ENCODE results near the gene CA6.
"Not testable (repeated sequence)": the region's sequence is repeated elsewhere in the genome, so short reads cannot be mapped to it uniquely, and the experiment has no call there.

Gene CA6

DNA sequence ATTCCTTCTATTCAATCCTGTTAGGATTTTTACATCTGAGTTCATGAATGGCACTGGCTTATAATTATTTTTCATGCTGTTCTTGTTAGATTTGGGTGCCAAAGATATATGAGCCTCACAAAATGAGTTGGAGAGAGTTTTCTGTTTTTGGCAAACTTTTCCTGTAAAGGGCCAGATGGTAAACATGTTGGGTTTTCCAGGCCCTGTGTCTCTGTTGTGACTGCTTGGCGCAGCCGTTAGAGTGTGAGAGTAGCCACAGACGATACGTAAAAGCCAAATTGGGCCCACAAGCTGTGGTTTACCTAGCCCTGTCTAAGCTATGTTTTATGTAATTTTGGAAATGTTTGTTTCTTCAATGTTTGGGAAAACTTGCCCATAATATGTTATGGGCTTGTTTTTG is 15.6 kb upstream of the CA6 start:
- no peak for DNase-seq

DNA sequence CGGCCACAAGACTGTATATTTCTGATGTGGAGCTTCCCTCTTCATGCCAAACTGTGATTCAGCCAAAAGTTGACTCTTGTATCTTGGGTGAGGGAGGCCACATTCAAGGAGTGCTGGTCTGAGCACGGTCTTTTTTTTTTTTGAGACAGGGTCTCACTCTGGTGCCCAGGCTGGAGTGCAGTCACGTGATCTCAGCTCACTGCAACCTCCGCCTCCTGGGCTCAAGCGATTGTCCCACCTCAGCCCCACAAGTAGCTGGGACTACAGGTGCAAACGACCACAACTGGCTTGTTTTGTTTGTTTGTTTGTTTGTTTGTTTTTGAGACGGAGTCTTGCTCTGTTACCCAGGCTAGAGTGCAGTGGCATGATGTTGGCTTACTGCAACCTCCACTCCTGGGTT is 8.6 kb upstream of the CA6 start:
- DNase-seq = not testable (repeated sequence)

DNA sequence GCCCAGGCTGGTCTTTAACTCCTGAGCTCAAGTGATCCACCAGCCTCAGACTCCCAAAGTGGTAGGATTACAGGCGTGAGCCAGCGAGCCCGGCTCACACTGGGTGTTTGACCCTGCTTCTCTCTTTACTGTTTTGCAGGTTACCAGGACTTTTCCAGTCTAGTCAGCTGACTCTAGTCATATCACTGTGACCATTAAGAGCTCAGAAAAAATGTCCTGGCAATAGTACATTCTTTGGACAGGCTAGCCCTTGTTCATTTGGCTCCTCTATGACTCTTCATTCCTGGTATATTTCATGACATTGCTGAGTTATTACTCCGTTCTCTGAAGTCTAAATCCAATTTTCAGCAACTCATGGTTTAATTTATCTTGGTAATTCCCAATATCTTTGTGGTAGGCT is 8.0 kb upstream of the CA6 start:
- DNase-seq = no peak

DNA sequence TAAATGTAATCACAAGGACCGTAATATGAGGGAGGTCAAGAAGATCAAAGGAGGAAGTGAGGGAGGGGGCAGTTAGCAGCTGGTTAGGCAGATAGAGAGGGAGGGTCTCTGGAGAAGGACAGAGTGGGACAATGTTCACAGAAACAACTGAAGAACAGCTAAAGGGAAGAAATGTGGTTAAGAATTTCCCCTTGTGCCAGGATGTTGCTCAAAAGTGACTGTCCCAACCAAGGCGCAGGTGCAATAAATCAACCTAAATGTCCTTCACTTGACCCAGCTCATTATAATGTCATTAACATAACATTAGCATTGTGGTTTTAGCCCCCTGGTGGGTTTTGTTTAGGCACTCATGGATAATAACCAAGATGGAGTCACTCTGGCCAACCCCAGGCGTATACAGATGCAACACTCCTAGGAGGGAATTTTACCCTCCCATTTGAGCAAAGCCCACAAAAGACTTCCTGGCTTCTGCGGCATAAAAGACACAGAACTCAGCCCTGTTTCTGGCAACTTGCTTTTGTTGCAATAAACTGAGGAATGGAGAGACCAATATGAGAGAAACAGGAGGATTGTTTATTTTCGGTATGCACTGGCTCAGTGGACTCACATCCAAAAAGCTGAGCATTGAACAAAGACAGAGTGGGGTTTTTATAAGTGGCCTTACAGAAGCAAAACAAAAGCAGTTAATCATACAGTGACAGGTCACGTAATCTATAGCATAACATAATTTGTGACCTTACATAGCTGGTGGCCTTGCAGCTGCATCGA is 7.3 kb upstream of the CA6 start:
- DNase-seq = no peak

DNA sequence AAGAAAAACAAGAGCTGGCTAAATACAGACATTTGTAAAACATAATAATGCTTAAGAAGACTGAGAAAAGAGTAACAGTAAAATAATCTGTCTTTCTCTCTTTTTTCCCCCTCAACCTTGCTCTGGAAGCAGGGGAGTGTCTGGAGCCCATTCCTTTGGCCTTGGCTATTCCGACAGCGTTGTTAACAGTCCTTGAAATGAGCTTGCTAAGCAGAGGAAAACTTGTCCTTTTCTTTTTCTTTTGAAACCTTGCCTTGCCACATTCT is 6.7 kb upstream of the CA6 start:
- no peak for DNase-seq

DNA sequence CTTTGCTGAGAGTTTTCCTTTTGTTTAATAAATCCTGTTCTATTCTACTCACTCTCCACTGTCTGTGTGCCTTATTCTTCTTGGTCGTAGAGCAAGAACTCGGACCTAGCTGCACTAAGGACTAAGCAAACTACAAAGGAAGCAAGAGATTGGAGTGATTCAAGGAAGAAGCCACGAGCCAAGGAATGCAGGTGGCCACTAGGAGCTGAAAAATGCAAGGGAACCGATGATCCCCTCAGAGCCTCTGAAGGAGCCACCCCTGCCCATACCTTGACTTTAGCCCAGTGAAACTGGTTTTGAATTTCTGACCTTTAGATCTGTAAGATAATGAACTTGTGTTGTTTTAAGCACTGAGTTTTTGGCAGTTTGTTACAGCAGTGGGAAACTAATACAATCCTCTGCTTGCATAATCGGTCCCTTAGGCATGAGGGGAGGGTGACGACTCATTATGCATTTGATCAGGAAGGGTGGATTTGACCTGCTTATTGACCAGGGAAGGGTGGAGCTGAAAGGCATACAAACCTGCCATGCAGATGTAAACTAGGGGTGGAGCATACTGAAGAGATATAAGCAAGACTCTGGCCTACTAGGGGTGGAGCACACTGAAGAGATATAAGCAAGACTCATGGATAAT is 6.2 kb upstream of the CA6 start:
- DNase-seq = no peak

DNA sequence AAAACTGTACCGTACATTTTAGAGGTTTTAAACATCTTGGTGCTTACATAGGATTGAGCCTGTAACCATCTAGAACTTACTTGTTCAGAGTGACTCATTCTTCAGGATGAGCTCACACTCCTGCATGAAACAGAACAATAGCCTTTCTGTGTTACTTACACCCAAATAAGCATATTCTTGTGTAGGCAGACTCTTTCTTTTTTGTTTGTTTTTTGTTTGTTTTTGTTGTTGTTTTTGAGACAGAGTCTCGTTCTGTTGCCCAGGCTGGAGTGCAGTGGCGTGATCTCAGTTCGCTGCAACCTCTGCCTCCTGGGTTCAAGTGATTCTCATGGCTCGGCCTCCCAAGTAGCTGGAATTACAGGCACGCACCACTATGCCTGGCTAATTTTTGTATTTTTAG is 3.8 kb upstream of the CA6 start:
- DNase-seq = no peak

DNA sequence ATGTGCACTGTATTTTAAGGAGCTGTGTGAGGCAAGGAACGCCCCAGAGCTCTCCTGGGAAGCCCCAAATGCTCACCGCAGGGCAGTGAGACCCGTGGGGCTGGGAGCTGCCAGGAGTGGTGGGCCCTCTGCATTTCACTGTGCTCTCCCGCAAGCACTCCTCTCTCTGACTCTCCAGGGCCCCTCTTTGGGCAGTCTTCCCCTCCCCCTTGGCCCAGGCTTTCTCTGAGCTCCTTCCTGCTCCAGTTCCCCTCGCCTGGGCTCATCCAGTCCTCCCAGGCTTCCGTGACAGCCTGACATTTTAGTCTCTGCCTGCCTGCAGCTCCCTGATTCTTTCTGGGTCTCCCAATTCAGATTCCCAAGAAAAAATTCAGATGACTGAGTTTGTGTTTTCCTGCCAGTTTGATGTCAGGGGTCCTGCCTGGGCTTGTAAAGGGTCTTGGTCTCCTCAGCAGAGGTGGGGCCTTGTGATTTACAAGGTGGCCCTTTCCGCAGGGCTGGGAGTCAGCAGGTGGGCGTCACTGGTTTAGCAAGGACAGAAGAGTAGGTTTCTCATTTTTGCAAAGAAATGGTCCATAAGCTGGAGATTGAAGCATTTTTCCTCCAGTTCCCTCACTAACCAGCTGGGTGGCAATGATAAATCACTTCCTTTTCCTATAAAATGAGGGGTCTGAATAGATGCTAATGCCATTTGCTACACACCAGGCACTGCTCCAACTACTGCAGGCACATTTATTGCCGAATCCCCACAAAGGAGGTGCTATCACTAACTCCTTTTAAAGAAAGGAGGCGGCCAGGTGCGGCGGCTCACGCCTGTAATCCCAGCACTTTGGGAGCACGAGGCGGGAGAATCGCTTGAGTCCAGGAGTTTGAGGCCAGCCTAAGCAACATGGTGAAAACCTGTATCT is 1.9 kb upstream of the CA6 start:
- DNase-seq = no peak

DNA sequence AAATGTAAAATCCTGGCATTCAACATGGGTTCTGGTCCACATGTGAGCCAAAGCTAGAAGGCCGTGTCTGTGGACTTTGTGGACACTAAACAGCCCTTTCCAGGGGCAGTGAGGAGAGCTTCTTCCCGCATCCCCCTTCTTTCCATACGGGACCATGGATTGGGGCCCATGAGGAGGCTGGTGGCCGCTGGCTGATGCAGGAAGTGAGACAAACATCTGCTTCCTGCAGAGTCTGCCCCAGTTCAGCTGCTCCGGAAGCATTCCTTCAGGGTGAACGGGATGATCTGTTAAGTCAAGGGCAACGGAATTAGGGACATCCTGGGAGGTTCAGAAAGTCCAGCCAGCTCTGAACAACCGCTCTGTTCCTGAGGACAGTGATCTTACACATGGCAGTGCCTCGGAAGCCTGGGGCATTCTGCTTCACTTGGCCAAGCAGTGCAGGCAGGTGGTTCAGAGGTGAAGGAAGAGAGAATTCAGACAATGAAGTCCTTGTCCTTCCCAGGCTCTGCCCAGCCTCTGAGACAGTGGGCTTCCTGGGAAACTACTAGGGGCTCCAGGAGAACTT is 1.5 kb downstream of the CA6 start:
- no peak for DNase-seq

DNA sequence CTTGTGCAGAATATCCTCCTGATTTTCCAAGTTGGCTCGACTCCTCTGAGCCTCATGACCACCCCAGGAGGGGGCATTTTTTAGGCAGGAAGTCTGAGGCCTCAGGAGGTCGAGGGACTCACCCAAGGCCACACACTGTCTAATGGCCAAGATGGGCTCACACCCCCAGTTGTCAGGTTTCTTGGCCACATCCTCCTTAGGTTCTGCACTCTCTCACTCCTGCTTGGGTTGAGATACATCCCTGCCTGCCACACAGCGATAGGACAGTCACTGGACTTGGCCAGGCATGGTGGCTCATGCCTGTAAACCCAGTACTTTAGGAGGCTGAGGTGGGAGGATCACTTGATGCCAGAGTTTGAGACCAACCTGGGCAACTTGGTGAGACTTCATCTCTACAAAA is 4.6 kb downstream of the CA6 start:
- no peak for DNase-seq

DNA sequence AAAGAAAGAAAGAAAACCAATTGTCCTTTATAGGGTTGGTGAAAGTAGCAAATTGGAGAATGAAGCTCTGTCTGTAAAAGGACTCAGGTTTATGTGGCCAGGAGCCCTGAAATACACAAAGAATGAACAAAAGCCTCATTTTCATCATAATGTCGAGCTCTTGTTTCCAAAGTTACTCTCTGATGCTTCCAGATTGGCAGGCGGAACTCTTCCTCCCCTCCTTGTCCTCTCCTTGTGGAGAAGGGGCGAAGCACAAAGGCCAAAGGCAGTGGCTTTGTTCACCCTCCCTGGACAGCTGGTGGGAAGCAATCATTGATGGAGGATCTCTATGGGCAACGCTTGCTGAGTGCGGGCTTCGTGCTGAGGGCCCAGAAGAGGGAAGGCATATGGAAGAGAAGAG is 5.6 kb downstream of the CA6 start:
- DNase-seq = no peak

DNA sequence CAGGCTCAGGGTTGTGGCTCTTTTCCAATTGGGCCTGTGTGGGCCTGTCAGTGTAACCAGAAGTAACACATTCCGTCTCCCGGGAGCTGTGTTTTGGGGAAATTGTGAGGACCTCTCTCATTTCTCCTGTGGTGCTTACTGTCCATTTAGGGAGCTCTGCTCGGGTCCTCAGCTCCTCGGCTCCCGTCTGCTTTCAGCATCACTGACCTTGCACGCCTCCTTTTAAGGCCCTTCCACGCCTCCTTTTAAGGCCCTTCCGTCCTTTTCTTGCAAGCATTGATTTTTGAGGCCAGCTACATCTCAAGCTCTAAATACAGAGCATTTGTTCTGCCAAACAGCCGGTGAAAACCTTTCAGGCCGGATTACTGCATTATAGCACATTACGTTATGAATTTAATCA is 9.7 kb downstream of the CA6 start:
- no peak for DNase-seq

DNA sequence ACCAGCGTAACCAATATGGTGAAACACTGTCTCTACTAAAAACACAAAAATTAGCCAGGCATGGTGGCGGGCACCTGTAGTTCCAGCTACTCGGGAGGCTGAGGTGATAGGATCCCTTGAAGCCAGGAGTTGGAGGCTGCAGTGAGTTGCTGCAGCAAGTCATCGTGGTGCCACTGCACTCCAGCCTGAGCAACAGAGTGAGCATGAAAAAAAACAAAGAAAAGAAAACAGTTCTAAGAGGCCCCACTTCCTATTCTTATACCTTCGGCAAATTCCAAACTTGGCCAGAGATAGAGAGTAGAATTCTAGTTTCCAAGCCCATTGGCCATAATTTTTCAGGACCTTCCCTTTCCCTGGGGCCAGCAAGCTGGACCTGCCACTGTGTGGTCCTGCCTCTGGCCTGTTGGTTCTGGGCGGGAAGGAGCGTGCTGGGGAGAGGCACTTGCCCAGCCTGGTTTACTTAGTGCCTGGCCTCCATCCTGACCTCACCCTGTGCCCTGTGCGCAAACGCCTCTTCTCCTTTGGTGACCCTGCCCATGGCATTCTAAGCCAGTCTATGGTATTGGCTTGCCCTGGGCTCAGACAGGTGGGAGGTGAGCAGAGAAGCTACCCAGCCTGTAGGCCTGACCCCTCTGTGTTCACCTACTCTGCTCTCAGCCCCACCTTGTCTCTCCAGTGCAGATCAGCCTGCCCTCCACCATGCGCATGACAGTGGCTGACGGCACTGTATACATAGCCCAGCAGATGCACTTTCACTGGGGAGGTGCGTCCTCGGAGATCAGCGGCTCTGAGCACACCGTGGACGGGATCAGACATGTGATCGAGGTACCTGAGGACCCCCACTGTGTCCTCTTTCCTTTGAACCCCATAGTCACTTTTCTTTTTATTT is 11.0 kb downstream of the CA6 start:
- DNase-seq = no peak

DNA sequence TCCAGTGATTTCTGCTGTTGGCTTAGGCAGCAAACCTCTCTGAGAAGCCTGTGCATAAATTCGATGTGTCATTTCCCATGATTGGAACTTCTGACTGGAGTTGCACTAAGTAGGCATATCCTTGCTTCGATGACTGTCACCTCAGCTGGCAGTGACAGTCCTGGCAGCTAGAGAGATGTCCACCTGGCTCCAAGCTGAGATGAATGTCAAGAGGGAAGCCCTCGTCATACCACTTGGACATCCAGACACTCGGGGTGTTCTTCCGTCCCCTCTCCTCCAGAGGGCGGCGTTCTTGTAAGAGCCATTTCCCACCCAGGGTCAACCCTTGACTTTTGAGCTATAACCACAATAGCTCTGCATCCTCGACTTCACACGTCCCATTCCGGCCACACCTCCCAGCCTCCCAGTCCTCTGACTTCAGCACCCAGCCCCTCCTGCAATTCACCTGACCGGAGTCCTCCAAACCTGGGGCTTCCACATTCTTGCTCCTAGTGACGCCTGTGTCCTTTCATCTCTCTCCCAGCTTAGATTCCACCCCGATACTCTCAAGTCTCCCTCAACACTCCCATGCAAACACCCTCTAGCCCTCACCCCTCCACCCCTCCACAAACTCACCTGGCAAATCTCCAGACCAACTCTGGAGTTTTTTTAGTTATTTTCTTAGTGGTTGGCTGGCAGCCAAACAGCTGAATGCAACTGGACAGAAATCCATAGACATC is 17.3 kb downstream of the CA6 start:
- no peak for DNase-seq

DNA sequence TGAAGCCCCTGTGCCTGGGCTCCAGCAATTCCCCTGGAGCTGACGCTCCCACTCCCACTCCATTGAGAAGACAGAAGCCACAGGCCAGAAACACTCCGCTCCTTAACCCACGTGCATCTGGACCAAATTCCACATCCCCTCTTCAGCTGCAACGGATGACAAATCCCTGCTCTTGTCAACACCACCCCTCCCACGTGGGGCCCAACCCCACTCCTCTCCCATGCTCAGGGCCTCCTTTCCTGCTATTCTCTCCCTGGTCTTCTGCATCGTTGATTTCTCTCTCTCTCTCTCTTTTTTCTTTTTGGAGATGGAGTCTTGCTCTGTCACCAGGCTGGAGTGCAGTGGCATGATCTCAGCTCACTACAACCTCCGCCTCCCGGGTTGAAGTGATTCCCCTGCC is 18.3 kb downstream of the CA6 start:
- no peak for DNase-seq

DNA sequence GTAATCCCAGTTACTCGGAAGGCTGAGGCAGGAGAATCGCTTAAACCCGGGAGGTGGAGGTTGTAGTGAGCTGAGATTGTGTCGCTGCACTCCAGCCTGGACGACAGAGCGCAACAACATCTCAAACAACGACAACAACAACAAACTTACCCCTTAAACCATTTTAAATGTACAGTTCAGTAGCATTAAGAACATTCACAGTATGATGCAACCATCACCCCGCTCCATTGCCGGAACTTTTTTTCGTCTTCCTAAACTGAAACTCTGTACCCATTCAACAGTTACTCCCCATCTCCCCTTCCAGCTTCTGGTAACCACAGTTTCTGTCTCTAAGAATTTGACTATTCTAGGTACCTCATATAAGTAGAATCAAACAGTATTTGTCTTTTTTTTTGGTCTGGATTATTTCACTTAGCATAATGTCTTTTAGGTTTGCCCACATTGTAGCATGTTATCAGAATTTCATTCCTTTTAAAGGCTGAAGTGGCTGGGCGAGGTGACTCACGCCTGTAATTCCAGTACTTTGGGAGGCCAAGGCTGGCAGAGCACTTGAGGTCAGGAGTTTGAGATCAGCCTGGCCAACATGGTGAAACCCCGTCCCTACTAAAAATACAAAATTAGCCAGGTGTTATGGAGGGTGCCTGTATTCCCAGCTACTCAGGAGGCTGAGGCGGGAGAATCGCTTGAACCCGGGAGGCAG is 19.6 kb downstream of the CA6 start:
- DNase-seq = no peak

DNA sequence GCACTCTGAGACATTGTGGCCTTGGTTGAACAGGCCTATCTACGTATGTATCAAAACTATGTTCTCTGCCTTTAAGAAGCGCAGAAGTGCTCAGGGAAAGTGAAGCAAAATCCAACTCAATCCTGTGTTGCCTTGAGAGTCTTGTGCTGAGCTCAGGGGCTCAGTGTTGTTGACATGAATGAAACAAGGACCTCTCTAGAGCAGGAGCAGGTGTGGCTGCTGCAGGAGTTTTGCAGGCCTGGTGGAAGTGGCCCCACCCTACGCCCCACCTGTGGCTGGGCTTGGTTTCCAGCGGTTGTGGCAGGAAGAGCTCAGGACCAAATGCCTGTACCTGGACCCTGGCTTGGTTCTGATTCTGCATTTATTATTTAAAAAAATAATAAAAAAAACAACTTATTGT is 20.9 kb downstream of the CA6 start:
- no peak for DNase-seq

DNA sequence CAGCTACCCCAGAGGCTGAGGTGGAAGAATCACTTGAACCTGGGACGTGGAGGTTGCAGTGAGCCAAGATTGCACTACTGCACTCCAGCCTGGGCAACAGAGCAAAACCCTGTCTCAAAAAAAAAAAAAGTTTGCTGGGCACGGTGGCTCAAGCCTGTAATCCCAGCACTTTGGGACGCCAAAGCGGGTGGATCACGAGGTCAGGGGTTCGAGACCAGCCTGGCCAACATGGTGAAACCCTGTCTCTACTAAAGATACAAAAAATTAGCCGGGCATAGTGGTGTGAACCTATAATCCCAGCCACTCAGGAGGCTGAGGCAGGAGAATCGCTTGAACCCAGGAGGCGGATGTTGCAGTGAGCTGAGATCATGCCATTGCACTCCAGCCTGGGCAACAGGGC is 23.2 kb downstream of the CA6 start:
- not testable (repeated sequence) for DNase-seq

DNA sequence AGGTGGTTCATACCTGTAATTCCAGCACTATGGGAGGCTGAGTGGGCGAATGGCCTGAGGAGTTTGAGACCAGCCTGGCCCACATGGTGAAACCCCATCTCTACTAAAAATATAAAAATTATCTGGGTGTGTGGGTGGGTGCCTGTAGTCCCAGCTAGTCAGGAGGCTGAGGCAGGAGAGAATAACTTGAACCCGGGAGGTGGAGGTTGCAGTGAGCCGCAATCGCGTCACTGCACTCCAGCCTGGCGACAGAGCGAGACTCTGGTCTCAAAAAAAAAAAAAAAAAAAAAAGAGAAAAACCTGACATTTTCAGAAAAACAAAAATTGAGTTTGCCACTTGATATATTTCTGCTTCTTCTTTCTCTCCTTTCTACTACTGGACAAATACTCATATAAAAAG is 24.3 kb downstream of the CA6 start:
- DNase-seq = no peak

DNA sequence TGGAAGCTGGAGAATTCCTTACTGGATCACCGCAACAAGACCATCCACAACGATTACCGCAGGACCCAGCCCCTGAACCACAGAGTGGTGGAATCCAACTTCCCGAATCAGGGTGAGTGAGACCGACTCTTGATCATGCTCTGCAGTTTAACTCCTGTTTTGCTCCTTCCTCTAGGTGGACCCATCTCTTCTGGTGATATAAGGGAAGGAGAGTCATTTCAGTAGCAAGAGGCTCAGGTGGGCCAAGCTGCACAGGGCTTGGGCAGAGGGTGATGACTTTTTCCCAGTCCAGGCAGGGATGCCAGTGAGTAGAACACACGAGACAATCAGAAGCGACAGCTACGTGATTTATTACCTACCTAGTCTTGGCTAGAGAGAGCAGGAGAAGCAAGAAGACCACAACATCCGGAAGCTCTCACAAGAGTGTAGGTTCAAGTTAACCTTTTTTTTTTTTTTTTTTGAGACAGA is 25.2 kb downstream of the CA6 start:
- DNase-seq = no peak

DNA sequence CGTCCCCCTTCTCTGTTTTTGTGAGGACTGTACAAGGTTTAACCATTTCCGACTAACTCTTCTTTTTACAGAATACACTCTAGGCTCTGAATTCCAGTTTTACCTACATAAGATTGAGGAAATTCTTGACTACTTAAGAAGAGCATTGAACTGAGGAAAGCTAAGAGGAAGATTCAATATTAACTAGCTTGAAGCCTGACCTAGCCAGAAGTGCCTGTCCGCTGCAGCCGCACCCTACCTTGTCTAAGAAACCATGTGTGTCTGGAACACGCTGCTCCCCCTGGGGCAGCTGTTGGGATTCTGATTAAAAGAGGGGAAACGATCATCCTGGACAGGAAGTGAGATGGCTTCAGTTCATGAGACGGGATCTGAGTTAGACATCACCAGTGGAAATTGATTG is 28.9 kb downstream of the CA6 start:
- no peak for DNase-seq
